Activated T-cell treated with anti-CD3 and anti-CD28 coated beads for 48 hours (primary cell): ENCODE data around the gene TNFRSF6B.
A peak's percentile ranks its signal among the peaks of the same experiment; 100 is the strongest.

Experiments
- DNase-seq: peaks from one replicate; pipeline ENCODE4 v3.0.0-alpha.2; 2020; ENCODE audit warnings: low read depth

TNFRSF6B gene

GRCh38 chr20:63737945-63738686 is 41.7 kb downstream of the TNFRSF6B start:
- DNase-seq: no peak

- DNase-seq: peak; percentile 33
Measured at GRCh38 chr20:63738687-63739129, 42.3 kb downstream of the TNFRSF6B start.

- DNase-seq: peak; percentile 71
Measured at GRCh38 chr20:63739130-63740069, 42.9 kb downstream of the TNFRSF6B start, which contains the start of gene SLC2A4RG. TSS of gene SLC2A4RG (plus strand) at chr20:63739776. CDS start at chr20:63739913, 137 bp downstream.

GRCh38 chr20:63740070-63740626 is 43.7 kb downstream of the TNFRSF6B start:
- DNase-seq: peak; percentile 31

- DNase-seq: no peak
Measured at GRCh38 chr20:63740627-63741353, 44.3 kb downstream of the TNFRSF6B start.

GRCh38 chr20:63741354-63741675 is 44.9 kb downstream of the TNFRSF6B start:
- DNase-seq: no peak

GRCh38 chr20:63741676-63742380 is 45.4 kb downstream of the TNFRSF6B start:
- DNase-seq: no peak

GRCh38 chr20:63742381-63743024 is 46.1 kb downstream of the TNFRSF6B start:
- no peak for DNase-seq

- DNase-seq: no peak
Measured at GRCh38 chr20:63743210-63743970, 46.9 kb downstream of the TNFRSF6B start.

- no peak for DNase-seq
Measured at GRCh38 chr20:63744158-63744557, 47.7 kb downstream of the TNFRSF6B start.

GRCh38 chr20:63744574-63745423 is 48.3 kb downstream of the TNFRSF6B start:
- no peak for DNase-seq

GRCh38 chr20:63745424-63745805 is 49.0 kb downstream of the TNFRSF6B start:
- DNase-seq: no peak

- no peak for DNase-seq
Measured at GRCh38 chr20:63745961-63746731, 49.7 kb downstream of the TNFRSF6B start.

- no peak for DNase-seq
Measured at GRCh38 chr20:63746751-63747315, 50.4 kb downstream of the TNFRSF6B start.

- no peak for DNase-seq
Measured at GRCh38 chr20:63747622-63748069, 51.2 kb downstream of the TNFRSF6B start.
